NAMALWA (cell line): ENCODE results near the gene THBS1.

Experiments
- DNase-seq: peaks from one replicate; pipeline ENCODE4 v3.0.0-alpha.2; 2015; ENCODE audit warnings: low spot score

The THBS1 gene

GRCh38 chr15:39589193-39589814, 8.4 kb downstream of the THBS1 start:
- DNase-seq: no peak

- no peak for DNase-seq
These were observed 9.2 kb downstream of the THBS1 start for GRCh38 chr15:39589815-39590644.

GRCh38 chr15:39591141-39591895, 10.4 kb downstream of the THBS1 start:
- DNase-seq: no peak

- no peak for DNase-seq
These were observed 11.0 kb downstream of the THBS1 start for GRCh38 chr15:39591896-39592315.

- no peak for DNase-seq
These were observed 11.6 kb downstream of the THBS1 start for GRCh38 chr15:39592500-39592899.

GRCh38 chr15:39593071-39593655, 12.3 kb downstream of the THBS1 start:
- no peak for DNase-seq

- no peak for DNase-seq
These were observed 13.0 kb downstream of the THBS1 start for GRCh38 chr15:39593656-39594445.

GRCh38 chr15:39594446-39595337, 13.8 kb downstream of the THBS1 start:
- DNase-seq: no peak

GRCh38 chr15:39595338-39596221, 14.7 kb downstream of the THBS1 start:
- no peak for DNase-seq

- no peak for DNase-seq
These were observed 15.6 kb downstream of the THBS1 start for GRCh38 chr15:39596358-39597051.

GRCh38 chr15:39597336-39597735, 16.5 kb downstream of the THBS1 start:
- no peak for DNase-seq

- DNase-seq: no peak
These were observed 16.9 kb downstream of the THBS1 start for GRCh38 chr15:39597751-39598185.

- DNase-seq: no peak
These were observed 17.4 kb downstream of the THBS1 start for GRCh38 chr15:39598186-39598850.

GRCh38 chr15:39598958-39599845, 18.3 kb downstream of the THBS1 start:
- no peak for DNase-seq

GRCh38 chr15:39599871-39600270, 19.0 kb downstream of the THBS1 start:
- DNase-seq: no peak

- no peak for DNase-seq
These were observed 21.3 kb downstream of the THBS1 start for GRCh38 chr15:39602143-39602542.

- no peak for DNase-seq
These were observed 24.3 kb downstream of the THBS1 start for GRCh38 chr15:39605146-39605545.
